Activated T-cell treated with anti-CD3 and anti-CD28 coated beads for 4 hours (primary cell): ENCODE results near the gene PMFBP1.

Experiments used
- DNase-seq: peaks from one replicate; pipeline ENCODE4 v3.0.0-alpha.2; 2020

Gene PMFBP1

DNA sequence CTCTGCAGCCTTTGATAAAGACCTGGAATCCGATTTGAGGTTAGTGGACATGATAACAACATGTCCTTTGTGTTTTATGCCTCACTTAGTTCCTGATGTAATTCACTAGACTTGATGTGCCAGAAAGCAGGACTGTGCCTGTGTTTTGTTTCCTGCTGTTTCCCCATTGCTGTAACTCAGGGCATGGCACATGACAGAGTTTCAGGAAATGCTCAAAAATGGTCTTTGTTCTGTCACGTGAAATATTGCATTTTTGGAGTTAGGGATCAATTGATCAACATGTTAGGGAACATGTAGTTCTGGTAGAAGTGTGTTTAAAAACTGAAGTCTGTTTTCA lies 45.6 kb downstream of the PMFBP1 start:
- DNase-seq, result no peak

DNA sequence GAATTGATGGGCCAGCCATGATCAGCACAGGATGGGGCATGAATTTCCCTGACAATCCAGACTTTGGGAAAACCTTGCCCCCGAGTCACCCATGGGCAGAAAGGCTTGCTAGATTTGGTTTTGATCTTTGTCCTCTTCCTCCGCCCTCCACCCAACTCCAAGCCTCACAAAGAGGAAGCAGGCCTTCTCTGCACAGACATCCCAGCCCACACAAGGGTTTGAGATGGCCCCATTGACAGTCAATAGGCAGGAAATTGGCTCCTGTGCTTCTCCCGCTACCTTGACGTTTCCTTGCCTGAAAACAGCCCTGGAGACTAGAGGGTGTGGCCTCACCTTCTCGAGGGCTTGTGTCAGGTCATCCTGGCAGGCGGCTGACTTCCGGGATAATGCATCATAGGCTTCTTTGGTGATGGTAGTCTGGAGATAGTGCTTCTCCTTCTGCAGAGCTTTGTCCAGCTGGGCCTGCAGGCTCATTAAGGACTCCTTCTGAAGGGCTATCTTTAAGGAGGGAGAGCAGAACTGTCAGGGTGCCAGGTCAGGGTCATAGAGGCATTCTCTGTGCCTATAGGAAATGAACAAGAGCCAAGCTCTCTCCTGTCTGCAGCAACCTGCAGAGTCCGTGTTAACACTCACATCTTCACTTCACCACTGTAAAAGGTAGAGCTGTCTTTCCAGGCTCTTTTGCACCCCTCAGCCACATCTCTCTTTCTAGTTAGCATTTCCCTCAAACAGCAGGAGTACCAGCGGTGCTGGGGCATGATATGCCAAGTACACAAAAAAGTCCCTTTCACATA lies 46.1 kb downstream of the PMFBP1 start:
- no peak for DNase-seq

DNA sequence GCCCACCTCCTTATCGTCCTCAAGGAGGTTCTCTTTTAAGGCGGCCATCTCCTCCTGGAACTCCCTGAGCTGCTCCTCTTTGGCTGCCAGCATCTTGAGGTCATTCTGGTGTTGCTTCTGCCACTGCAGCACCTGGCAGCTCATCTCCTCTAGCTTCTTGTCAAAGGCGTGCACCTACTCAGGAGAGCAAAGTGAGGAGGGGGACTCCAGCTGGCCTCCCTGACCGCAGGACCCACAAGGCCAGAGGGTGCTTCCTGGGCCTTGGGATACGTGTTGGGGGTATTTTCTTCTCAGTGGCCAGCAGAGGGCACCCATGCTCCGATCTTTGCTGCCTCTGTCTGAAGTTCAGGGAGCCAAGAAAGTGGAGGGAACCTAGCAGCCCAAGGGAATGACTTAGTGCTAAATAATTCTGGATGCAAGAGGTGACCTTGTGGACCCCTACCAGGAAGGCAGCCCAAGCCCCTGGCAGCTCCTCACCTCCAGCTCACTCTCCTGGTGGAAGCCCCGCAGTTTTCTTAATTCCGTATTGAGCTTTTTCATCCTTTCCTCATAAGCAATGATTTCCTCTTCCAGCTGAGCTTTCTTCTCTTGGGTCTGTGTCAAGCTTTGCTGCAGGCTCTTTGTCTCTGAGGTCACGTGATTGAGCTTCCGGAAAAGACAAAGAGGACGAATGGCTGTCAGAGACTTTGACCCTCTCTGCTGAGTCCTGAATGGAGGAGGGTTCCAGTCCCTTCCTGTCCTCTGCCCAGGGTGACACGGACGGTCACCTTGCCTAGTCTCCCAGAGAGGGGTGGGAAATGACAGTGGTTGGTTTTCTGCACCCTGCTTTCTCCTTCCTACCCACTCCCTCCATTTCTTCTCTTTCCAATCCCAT lies 47.0 kb downstream of the PMFBP1 start:
- DNase-seq, result peak; percentile 48

DNA sequence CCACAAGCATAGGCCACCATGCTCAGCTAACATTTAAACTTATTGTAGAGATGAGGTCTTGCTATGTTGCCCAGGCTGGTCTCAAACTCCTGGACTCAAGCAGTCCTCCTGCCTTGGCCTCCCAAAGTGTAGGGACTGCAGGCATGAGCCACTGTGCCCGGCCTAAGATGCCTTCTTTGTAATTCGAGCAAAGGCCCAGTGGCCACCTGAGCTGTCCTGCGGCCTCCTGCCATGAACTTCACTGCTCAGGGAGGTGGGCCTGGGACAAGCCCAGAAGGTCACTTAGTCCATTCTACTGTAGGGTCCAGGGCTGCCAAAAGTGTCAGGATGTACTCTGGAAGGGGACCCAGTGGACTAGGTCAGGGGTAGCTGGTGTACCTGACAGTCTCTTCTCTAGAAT lies 47.8 kb downstream of the PMFBP1 start:
- no peak for DNase-seq

DNA sequence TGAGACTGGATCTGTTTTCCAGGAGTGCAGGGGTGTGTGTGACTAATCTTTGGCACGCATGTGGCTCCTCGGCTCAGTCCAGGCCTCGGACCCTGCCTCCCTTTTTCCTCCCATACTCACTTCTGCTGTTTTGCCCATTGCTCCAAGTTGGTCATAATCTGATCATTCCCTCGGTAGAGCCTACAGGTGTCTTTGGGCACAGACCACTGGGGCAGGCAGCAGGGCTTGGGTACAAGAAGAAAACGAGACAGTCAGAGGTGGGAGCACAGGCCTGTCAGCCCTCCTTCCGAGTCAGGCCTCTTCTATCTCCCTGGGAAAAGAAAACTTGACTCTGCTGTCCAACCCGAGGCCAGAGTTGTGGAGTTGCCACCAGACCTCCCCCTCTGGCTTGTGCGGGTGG lies 48.5 kb downstream of the PMFBP1 start:
- no peak for DNase-seq

DNA sequence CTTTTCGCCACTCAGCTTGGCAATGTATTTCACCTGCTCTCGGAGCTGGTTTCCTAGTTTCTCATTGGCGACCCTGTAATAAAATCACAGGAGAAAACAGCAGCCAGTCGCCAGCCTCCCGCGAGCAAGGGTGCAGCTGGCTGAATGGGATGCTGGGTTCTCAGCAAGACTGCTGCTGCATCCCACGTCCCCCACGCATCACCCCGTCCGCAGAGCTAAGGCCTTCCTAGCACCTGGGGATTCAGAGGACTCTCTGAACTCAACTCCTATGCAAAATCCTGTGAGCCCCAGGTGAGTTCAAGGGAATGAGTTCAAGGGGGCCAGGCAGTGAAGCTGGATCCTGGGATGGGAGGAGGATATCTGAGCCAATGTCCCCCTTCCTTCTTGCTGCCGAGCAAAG lies 49.0 kb downstream of the PMFBP1 start:
- no peak for DNase-seq

DNA sequence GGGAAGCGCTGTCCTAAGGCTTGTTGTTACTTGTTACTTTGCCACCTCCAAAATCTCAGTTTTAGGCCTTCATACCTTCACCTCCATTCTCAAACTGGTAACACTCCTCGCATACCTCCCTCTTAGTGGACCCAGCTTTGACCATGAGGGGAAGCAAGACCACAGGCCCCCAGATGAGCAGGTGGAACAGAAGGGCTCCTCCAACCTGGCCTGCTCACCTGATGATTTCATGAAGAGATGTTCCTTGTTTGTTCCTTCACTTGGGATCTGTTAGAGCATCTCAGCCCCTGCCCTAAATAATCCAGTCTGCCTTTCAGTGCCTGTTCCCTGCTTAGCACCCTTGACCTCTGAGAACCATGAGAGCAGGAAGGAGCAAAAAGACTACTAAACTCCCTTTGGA lies 49.6 kb downstream of the PMFBP1 start:
- no peak for DNase-seq

DNA sequence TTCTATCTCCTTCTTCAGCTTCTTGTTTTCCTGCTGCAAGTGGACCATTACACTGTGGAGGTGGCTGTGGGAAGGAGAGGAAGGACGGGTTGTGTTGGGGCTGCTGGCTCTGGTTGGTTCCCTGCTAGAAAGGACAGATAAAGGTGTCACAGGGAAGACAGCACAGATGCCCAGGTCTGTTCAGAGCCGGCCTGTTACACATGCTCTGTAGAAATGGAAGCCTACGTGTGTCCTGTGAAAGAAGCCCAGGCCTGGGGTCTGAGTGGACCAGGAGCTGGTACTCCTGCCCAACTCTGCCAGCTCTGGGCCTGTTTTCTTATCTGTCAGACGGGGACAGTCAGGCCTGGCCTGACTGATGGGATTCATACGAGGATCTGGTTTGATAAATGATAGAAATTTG lies 51.9 kb downstream of the PMFBP1 start:
- DNase-seq, result no peak

DNA sequence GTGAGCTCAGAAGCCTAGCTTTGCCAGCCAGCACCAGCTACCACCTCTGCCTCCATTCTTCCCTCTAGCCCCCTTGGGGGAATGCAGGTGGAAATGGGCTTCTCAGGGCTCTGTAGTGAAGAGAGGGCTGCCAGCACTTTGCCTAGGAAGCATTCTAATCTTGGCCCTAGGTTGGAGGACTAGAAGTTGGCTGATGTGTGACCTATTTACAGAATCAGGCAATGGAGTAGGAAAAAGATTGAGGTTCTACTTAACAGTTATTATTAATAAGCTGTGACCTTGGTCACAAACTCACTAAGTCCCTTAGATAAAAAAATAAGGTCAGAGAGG lies 58.4 kb downstream of the PMFBP1 start:
- DNase-seq, result no peak

DNA sequence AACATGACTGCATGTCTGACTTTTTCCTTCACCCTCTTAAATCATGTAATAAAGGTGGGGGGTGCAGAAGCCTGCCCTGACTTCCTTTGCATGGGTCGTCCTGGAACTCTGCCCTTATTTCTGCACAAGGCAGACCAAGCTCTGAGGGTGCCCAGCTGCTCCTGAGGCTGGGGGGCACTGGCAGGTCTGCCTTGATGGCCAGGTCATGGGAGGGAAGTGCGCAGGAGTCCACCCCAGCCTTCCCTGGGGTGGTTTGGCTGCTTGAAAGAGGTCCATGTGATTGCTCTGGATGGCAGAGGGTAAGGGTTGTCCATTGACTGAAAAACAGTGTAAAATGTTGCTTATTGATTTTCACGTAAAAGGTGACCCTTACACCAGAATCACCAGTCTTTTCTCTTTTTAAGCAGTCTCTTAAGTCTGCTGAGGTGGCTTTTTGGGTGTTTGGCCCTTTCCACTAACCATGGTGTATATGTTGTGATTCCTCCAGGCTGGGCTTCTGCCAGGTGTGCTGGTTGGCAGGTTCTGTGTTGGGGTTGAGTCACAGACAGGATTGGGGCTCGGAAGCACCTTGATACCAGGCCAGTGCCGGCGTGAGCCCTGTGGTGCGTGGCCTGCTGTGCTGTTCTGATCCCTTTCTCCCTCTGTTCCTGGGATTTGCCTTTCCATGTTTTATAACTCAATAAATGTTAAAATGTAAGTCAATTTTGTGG lies 58.9 kb downstream of the PMFBP1 start:
- DNase-seq, result no peak

DNA sequence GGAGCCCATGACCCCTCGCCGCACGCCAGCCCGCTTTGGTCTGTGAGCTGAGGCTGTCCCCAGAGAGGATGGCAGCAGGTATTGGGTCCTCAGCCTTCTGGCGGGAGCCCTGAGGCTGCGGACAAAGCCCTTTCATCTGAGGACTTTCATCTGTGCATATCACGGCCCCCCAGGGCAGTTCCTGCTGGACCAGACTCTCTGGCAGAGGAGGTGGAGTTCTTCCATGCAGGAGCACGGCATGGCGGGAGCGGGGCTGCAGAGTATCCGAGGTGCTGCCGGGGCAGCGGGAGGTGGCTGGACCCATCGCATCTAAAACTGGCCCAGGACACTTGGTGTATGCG lies 59.5 kb downstream of the PMFBP1 start:
- no peak for DNase-seq

DNA sequence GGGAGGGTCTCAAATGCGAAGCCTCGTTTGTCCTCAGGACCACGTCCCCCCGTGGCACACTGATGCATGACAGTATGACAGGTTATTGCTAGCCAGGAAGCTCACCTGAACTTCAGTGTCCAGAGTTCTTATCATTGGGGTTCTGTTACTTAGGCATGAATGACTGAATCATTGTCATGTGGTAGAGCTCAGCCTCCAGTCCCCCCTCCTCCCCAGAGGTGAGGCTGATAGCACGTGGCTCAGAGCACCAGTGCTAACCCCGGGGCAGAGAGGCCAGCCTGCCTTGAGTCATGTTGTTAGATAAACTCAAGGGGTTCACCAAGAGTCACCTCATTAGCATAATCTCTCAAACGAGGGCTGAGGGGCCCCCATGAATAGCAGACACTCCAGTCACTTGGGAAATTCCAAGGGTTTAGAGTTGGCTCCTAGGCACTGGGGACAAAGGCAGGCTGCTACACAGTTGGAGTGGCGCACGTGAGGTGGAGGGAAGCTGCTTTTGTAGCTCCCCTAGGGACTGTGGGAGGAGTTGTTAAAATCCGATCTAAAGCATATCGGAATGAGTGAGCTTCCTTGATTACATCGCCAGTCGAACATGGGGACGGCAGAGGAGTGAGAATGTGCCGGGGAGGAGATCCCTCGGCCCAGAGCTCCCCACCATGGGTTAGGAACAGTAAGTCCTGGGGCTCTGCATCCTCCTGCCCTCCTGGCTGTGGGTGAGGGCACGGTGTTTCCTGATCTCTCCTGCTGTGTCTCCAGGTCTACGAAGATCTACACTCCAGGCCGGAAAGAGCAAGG lies 60.1 kb downstream of the PMFBP1 start:
- DNase-seq, result no peak

DNA sequence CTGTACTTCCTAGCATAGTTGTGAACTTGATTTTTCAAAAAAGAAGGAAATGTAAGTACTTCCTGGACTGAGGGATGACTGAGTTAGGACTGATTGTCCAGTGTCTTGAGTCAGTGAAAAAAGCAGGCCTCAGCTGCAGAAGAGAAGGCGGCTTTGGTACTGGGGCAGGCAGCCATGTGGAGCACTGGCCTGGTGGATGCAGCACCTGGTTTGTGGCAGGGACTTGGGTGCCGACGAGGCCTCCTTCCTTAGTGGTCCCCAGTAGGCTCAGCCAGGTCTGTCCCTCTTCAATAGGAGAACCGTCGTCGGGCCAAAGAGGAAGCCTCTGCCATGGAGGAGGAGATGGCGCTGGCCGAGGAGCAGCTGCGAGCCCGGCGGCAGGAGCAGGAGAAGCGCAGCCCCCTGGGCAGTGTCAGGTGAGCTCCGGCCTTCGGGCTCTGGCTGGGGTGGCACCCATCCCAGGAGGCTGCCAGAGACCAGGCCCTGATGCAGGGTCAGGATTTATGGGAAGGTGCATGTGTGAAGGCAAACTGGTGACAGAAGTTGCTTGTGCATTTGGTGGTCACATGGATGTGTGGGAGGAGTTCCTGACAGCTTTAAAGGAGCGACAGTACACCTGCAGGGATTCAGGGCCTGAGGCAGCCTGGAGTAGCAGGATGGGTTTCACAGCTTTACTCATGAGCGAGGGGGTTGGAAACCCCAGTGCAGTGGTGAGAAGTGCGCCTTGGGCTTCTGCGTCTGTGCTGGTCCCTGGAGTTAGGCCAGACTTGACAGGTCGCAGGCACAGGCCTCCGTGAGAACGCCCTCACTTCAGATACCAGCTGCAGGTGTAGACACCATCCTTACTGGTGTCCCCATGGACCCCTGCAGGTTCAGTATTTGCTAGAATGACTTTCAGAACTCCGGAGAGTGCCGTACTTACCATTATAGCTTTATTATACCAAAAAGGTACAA lies 61.0 kb downstream of the PMFBP1 start:
- DNase-seq, result no peak

DNA sequence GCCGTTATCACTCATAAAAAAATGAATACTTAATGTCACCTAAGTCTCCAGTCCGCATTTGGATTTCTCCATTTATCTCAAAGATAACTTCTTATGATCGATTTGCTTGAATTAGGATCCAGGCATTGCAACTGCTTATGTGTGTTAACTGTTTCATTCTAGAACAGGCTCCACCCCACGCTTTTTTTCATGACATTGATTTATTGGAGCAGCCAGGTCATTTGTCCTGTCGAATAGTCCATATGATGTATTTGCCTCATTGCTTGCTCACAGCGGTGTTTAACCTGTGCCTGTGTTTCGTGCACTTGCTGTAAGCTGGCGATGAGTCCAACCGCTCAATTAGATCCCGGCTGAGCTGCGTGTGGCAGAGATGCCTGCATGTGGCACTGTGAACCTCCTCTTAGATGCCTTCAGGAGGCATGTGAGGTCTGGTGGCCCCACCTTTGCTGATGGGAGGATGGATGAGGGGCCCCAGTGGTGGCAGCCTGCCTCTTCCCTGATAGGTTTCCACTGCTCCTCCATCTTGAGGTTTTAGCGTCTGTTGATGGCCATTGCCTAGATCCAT lies 61.9 kb downstream of the PMFBP1 start:
- DNase-seq, result no peak

DNA sequence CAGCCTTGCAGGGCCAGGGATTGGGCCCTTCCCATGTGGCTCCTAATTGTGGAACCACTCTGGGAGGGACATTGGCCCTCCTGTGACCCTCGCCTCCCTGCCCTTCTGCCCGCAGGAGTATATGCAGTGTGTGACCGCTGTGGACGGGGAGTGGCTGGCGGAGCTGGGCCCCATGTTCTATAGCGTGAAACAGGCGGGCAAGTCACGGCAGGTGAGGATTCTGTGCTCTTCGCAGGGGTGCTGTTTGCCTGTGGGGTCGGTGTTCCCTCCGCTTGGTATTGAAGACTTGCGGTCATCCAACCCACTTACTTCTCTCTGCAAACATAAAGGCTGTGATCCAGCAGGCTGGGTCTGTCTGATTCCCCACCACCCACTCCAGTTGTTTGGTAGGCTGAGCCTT lies 62.7 kb downstream of the PMFBP1 start:
- DNase-seq, result no peak

DNA sequence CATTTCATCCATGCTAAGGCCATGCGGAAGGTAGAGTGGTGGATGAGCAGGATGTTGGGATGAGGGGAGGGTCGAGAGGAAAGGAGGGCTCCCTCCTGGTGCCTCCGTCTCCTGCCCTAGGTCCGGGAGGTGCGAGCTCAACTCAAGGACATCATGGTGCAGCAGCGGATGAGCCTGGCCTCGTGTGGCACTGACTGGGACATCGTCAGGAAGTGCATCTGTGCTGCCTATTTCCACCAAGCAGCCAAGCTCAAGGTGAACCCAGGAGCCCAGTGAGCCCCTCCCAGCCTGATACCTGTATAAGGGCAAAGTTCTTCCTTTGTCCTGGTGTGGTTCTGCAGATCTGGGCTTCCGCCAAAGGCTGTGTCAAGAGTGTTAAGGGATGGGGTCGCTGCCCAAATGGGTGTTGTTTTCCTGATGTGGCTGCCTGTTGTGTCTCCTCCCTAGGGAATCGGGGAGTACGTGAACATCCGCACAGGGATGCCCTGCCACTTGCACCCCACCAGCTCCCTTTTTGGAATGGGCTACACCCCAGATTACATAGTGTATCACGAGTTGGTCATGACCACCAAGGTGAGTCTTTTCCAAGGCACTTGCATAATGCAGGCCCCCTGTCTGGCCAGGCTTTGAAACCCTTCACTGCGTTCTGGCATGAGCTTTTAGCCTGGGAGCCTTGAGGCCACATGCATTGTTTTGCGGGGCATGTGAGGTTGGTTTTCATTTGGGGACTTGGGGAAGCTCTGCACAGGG lies 63.4 kb downstream of the PMFBP1 start:
- DNase-seq, result no peak

DNA sequence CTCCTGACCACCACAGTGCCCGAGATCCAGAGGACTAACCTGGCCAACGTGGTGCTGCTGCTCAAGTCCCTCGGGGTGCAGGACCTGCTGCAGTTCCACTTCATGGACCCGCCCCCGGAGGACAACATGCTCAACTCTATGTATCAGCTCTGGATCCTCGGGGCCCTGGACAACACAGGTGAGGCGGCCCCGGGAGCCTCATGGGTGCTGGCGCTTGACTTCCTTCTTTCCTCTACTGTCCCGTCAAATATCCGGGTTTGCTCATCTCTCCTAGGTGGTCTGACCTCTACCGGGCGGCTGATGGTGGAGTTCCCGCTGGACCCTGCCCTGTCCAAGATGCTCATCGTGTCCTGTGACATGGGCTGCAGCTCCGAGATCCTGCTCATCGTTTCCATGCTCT lies 64.6 kb downstream of the PMFBP1 start:
- DNase-seq, result no peak

DNA sequence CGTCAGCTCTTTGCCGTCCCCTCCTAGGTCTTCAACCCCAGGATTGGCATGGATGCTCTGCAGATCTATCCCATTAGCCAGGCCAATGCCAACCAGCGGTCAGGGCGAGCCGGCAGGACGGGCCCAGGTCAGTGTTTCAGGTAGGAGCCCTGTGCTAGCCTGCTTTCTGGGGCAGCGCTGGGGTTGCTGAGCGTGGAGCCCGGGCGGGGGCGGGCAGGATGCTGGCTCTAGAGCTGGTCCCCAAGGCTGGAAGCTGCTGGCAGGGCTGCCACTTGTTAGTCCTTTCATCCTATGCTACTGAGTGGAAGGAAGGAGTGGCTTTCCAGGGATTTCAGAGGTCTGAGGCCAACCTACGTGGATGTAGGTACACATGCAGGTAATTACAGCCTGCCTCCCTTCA lies 66.0 kb downstream of the PMFBP1 start:
- DNase-seq, result no peak

DNA sequence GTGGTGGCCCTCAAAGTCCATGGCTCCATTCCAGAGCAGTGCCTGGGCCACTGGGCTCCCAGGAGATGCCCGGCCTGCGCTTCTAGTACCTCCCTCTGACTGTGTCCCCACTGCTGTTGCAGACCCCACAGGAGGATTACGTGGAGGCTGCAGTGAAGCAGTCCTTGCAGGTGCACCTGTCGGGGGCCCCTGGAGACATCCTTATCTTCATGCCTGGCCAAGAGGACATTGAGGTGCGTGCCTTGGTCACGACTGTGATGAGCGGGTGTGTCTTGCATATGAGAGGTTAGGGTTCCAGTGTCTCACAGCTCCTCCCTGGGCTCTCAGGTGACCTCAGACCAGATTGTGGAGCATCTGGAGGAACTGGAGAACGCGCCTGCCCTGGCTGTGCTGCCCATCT lies 67.0 kb downstream of the PMFBP1 start:
- no peak for DNase-seq

DNA sequence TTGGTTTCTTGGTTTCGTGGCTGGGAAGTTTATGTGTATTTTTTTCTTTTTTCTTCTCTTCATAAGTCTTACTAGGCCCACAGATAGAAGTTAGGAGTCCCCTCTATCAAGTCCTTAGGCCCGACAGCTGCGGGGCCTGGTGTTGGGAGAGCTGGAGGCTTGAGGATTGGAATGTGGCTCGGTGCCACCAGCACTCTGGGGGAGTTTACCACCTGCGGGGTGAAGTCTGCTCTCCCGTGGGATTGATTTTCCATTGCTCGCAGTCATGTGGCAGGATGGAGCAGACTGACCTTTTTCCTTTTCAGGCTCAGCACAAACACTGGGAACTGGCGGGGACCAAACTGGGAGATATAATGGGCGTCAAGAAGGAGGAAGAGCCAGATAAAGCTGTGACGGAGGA lies 70.8 kb downstream of the PMFBP1 start:
- DNase-seq, result no peak

DNA sequence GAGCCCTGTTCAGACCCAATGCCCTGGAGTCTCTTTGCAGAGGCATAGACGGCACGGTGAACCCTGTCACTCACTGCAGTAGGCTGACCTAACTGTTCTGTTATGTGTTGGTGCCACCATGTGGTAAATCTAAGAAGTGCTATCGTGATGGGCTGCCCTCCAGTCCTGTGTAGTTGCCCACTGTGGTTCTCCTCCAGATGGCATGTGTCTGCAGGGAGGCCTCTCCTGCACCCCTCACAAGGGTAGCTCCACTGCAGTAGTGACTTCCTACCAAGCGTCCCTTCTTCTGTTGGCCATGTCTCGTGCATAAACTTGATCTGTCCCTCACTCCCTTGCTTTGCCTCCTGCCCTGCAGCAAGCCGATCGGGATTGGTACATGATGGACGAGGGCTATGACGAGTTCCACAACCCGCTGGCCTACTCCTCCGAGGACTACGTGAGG lies 72.6 kb downstream of the PMFBP1 start:
- peak; percentile 19 for DNase-seq
